Activated T-cell treated with anti-CD3 and anti-CD28 coated beads, Interleukin-2, amount 50 U/mL, for 48 hours (primary cell): ENCODE data around the gene DLG2.
"Not testable (repeated sequence)": the region's sequence is repeated elsewhere in the genome, so short reads cannot be mapped to it uniquely, and the experiment has no call there.

Experiments used
- DNase-seq, 2 experiments: peaks; one replicate each; pipeline ENCODE4 v3.0.0-alpha.2; 2020

The DLG2 gene

GRCh38 chr11:83642500-83642899 is 1984.6 kb downstream of the DLG2 start:
- DNase-seq = no peak

GRCh38 chr11:83641511-83641910 is 1985.6 kb downstream of the DLG2 start:
- DNase-seq = no peak

- DNase-seq = no peak
Measured at GRCh38 chr11:83639995-83640758, 1987.0 kb downstream of the DLG2 start.

- no peak for DNase-seq
Measured at GRCh38 chr11:83635166-83635565, 1992.0 kb downstream of the DLG2 start.

GRCh38 chr11:83630211-83630610 is 1996.9 kb downstream of the DLG2 start:
- no peak for DNase-seq

GRCh38 chr11:83629775-83630174 is 1997.4 kb downstream of the DLG2 start:
- no peak for DNase-seq

- DNase-seq = no peak
Measured at GRCh38 chr11:83628622-83629355, 1998.4 kb downstream of the DLG2 start.

- DNase-seq = no peak
Measured at GRCh38 chr11:83625336-83625735, 2001.8 kb downstream of the DLG2 start.

GRCh38 chr11:83617671-83618070 is 2009.5 kb downstream of the DLG2 start:
- DNase-seq = no peak

GRCh38 chr11:83613767-83614121 is 2013.4 kb downstream of the DLG2 start:
- DNase-seq = no peak

GRCh38 chr11:83612891-83613766 is 2014.0 kb downstream of the DLG2 start:
- no peak for DNase-seq

- no peak for DNase-seq
Measured at GRCh38 chr11:83611600-83611999, 2015.5 kb downstream of the DLG2 start.

GRCh38 chr11:83611031-83611430 is 2016.1 kb downstream of the DLG2 start:
- DNase-seq = no peak

GRCh38 chr11:83609191-83609590 is 2018.0 kb downstream of the DLG2 start:
- no peak for DNase-seq

- DNase-seq = no peak
Measured at GRCh38 chr11:83608571-83608970, 2018.6 kb downstream of the DLG2 start.

GRCh38 chr11:83601914-83602527 is 2025.1 kb downstream of the DLG2 start:
- DNase-seq = no peak

- DNase-seq = no peak
Measured at GRCh38 chr11:83601201-83601913, 2025.8 kb downstream of the DLG2 start.

GRCh38 chr11:83600661-83601060 is 2026.5 kb downstream of the DLG2 start:
- DNase-seq = no peak

- DNase-seq = no peak
Measured at GRCh38 chr11:83599066-83599465, 2028.1 kb downstream of the DLG2 start.

- not testable (repeated sequence) for DNase-seq
Measured at GRCh38 chr11:83587797-83588196, 2039.3 kb downstream of the DLG2 start.

GRCh38 chr11:83583757-83584366 is 2043.3 kb downstream of the DLG2 start:
- DNase-seq = no peak

GRCh38 chr11:83574519-83574918 is 2052.6 kb downstream of the DLG2 start:
- DNase-seq = no peak
